Measurements from ENCODE around the gene THBS2.

The THBS2 gene

DNA sequence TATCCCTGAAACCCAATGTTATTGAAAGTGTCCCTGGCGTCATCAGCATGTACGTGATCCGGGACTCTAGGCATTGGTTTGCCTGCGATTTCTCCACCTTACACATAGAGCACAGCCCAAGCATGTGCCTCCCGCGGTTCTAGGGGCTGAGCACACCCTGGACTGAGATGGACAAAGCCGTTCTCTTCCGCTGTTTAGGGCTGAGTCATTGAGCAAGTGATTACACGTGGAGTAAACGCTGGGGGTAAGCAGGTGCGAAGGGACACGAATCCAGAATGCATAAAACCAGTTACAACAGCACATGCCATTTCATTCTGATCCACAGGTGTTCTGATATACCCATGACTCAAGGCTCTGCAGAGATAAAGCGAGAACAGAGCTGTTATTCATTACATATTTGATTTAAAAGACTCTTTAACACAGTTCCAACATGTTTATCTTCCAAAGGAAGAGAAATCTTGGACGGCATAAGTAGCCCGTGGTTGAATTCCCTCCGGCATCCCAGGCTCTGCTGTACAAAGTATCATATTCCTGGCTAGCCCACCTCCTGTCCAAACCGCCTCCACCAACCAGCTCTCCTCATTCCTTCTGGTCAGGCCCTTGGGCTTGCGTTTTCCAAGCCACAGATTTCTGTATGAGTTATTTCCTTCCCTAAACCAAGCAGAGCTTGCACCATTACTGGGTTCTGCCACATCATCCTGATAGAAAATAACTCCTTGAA lies 36.1 kb upstream of the THBS2 start:
- Histone ChIP-seq H3K27me3 (ENCODE audit: control insufficient read depth, insufficient read depth, low read length) (no peaks in the 10 kb centered on the region), H3K9me3 (ENCODE audit: control insufficient read depth, low read length) (no peaks in the 10 kb centered on the region), H3K4me3 (ENCODE audit: low read length) (no peak overlapping the region), H3K36me3 (ENCODE audit: control insufficient read depth, insufficient read depth, low read length) (no peaks in the 10 kb centered on the region), H3K4me1 (ENCODE audit: control insufficient read depth, insufficient read depth, low read length) (peaks cover 5% of the 10 kb centered on the region), H3K9ac (ENCODE audit: low read length) (no peak overlapping the region)

DNA sequence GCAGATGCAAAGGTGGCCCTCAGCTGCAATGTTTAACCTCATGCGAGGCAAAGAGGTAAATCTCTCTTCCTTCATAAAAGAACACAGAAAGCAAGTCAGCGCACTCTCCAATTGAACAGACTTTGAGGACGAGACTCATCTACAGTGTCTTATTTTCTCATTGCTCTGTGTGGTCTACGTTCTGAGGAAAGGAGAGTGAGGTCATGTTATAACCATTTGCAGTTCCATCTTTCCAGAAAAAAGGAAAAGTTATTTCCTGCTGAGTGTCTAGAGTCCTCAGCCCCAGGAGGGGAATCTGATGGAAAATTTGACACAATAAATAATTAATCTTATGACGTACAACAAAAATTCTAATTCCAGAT lies 35.6 kb upstream of the THBS2 start:
- Histone ChIP-seq H3K36me3 (ENCODE audit: control insufficient read depth, insufficient read depth, low read length) (no peaks in the 10 kb centered on the region), H3K27me3 (ENCODE audit: control insufficient read depth, insufficient read depth, low read length) (no peaks in the 10 kb centered on the region), H3K4me3 (ENCODE audit: low read length) (no peak overlapping the region), H3K9ac (ENCODE audit: low read length) (no peak overlapping the region), H3K4me1 (ENCODE audit: control insufficient read depth, insufficient read depth, low read length) (peaks cover 5% of the 10 kb centered on the region), H3K9me3 (ENCODE audit: control insufficient read depth, low read length) (no peaks in the 10 kb centered on the region)

DNA sequence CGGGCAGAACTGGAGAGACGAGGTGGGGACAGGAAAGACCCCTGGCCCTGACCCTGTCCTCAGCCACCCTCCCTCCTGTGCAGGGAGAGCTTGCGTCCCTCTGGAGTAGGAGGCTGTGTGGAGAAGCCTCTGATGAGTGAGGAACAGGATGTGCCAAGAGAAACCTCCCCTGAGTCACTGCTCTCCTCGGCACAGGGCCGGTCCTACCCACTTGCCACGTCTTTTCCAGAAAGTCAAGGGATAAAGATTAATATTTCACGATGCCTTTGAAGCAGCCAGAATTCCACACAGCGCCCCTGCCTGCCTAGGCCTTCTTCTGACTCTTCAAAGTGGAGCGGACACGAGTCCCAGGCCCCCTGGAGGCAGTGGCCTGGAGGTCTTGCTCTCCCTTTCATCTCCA lies 34.9 kb upstream of the THBS2 start:
- Histone ChIP-seq H3K9ac (ENCODE audit: low read length) (no peak overlapping the region), H3K27me3 (ENCODE audit: control insufficient read depth, insufficient read depth, low read length) (no peaks in the 10 kb centered on the region), H3K9me3 (ENCODE audit: control insufficient read depth, low read length) (no peaks in the 10 kb centered on the region), H3K4me1 (ENCODE audit: control insufficient read depth, insufficient read depth, low read length) (peaks cover 5% of the 10 kb centered on the region), H3K4me3 (ENCODE audit: low read length) (no peak overlapping the region), H3K36me3 (ENCODE audit: control insufficient read depth, insufficient read depth, low read length) (no peaks in the 10 kb centered on the region)

DNA sequence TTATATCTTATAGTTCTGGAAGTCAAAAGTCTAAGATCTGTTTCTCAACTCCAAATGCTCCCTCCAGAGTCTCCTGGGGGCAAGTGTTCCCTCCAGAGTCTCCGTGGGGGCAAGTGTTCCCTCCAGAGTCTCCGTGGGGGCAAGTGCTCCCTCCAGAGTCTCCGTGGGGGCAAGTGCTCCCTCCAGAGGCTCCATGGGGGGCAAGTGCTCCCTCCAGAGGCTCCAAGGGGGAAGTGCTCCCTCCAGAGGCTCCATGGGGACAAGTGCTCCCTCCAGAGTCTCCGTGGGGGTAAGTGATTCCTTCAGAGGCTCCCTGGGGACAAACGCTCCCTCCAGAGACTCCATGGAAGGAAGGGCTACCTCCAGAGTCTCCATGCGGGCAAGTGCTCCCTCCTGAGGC lies 34.0 kb upstream of the THBS2 start:
- H3K4me3 ChIP-seq (ENCODE audit: low read length), result no peak overlapping the region
- no peaks in the 10 kb centered on the region for H3K36me3 ChIP-seq (ENCODE audit: control insufficient read depth, insufficient read depth, low read length)
- H3K9me3 ChIP-seq (ENCODE audit: control insufficient read depth, low read length), result no peaks in the 10 kb centered on the region
- H3K9ac ChIP-seq (ENCODE audit: low read length), result no peak overlapping the region
- no peaks in the 10 kb centered on the region for H3K27me3 ChIP-seq (ENCODE audit: control insufficient read depth, insufficient read depth, low read length)
- H3K4me1 ChIP-seq (ENCODE audit: control insufficient read depth, insufficient read depth, low read length), result peaks cover 5% of the 10 kb centered on the region

DNA sequence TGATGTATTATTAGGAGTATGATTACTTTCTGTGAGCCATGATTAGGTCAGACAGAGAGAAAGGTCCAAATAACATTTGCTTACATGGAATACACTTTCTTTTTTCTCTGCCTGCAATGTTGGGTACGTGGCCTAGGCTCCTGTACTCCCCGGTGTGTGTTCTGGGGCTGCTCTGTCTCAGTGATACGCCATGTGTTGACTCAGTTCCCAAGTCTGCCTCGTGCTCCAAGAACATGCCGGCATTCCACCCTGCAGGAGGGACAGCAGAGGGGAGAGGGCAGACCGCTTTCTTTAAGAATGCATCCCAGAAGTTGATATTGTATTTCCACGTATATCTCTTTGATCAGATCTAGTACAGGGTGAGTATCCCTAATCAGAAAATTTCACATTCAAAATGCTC lies 33.3 kb upstream of the THBS2 start:
- Histone ChIP-seq H3K4me3 (ENCODE audit: low read length) (no peak overlapping the region), H3K9ac (ENCODE audit: low read length) (no peak overlapping the region), H3K36me3 (ENCODE audit: control insufficient read depth, insufficient read depth, low read length) (no peaks in the 10 kb centered on the region), H3K9me3 (ENCODE audit: control insufficient read depth, low read length) (no peaks in the 10 kb centered on the region), H3K27me3 (ENCODE audit: control insufficient read depth, insufficient read depth, low read length) (no peaks in the 10 kb centered on the region), H3K4me1 (ENCODE audit: control insufficient read depth, insufficient read depth, low read length) (peaks cover 5% of the 10 kb centered on the region)

DNA sequence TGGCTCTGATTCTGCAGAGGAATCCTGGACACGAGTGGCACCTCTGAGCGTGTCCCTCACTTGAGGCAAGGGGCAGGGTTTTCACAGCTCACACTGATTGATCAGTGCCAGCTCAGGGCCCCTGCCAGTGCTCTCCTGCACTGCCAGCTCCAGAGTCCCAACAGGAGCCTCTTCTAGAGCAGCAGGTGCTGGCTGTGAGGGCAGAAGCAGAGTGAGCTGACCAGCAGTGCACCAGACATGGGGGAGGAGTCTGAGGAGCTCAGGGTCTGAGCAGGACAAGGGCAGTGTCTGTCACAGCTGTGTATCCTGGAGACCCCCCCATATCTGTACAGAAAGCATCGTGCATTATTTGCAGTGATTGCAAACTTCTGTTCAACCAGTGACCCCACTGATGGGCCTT lies 31.5 kb upstream of the THBS2 start:
- no peaks in the 10 kb centered on the region for H3K36me3 ChIP-seq (ENCODE audit: control insufficient read depth, insufficient read depth, low read length)
- no peaks in the 10 kb centered on the region for H3K27me3 ChIP-seq (ENCODE audit: control insufficient read depth, insufficient read depth, low read length)
- peaks cover 5% of the 10 kb centered on the region for H3K4me1 ChIP-seq (ENCODE audit: control insufficient read depth, insufficient read depth, low read length)
- no peak overlapping the region for H3K4me3 ChIP-seq (ENCODE audit: low read length)
- no peak overlapping the region for H3K9ac ChIP-seq (ENCODE audit: low read length)
- H3K9me3 ChIP-seq (ENCODE audit: control insufficient read depth, low read length), result no peaks in the 10 kb centered on the region

DNA sequence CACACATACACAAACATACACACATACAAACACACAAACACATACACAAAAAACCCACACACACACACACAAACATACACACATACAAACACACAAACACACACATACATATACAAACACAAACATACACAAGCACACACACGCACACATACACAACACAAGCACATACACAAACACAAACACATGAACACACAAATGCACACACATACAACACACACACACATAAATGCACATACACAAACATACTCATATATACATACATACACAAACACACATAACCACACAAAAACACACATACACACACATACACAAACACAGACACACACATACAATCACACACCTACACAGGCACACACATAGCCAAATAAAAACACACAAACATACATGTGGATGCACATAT lies 30.3 kb upstream of the THBS2 start:
- no peaks in the 10 kb centered on the region for H3K36me3 ChIP-seq (ENCODE audit: control insufficient read depth, insufficient read depth, low read length)
- no peaks in the 10 kb centered on the region for H3K9me3 ChIP-seq (ENCODE audit: control insufficient read depth, low read length)
- no peaks in the 10 kb centered on the region for H3K27me3 ChIP-seq (ENCODE audit: control insufficient read depth, insufficient read depth, low read length)
- no peak overlapping the region for H3K9ac ChIP-seq (ENCODE audit: low read length)
- no peak overlapping the region for H3K4me3 ChIP-seq (ENCODE audit: low read length)
- no peaks in the 10 kb centered on the region for H3K4me1 ChIP-seq (ENCODE audit: control insufficient read depth, insufficient read depth, low read length)

DNA sequence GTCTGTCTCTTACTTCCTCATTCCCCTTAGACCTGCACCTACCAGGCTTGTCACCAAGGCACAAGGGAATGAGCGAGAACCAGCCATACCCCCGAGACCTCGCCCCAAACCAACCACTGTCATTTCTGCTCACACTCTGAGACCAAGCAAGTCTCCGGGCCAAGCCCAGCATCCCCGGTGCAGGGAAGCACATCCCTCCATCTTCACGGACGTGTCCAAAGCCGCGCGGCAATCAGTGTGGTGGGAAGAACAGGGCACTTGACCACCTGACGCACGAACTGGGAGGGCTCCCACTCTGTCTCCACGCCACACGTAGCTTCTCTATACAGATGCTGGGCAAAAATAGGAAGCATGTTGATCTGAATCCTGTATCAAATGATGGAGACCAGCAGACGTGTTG lies 28.4 kb upstream of the THBS2 start:
- no peaks in the 10 kb centered on the region for H3K9me3 ChIP-seq (ENCODE audit: control insufficient read depth, low read length)
- H3K36me3 ChIP-seq (ENCODE audit: control insufficient read depth, insufficient read depth, low read length), result no peaks in the 10 kb centered on the region
- no peak overlapping the region for H3K9ac ChIP-seq (ENCODE audit: low read length)
- H3K4me3 ChIP-seq (ENCODE audit: low read length), result no peak overlapping the region
- H3K27me3 ChIP-seq (ENCODE audit: control insufficient read depth, insufficient read depth, low read length), result no peaks in the 10 kb centered on the region
- H3K4me1 ChIP-seq (ENCODE audit: control insufficient read depth, insufficient read depth, low read length), result no peaks in the 10 kb centered on the region

DNA sequence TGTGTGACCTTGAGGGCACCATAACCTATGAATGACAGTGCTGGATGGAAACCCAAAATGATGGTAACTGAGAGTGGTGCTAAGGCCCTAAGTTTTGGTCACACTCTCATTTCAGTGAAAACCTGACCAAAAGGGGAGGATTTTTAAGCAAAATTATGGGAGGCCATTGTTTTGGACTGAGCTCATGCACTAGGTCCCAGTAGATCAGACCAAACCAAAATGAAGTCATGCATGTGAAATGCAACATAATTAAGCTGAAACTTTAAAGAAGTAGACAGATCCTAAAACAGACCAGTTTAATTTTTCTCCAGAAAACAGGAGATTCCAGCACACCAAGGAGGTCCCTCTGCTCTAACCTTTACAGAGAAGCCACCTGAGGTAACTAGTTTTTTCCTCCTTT lies 24.0 kb upstream of the THBS2 start:
- no peak overlapping the region for H3K4me3 ChIP-seq (ENCODE audit: low read length)
- no peaks in the 10 kb centered on the region for H3K4me1 ChIP-seq (ENCODE audit: control insufficient read depth, insufficient read depth, low read length)
- H3K9ac ChIP-seq (ENCODE audit: low read length), result no peak overlapping the region
- H3K9me3 ChIP-seq (ENCODE audit: control insufficient read depth, low read length), result no peaks in the 10 kb centered on the region
- H3K36me3 ChIP-seq (ENCODE audit: control insufficient read depth, insufficient read depth, low read length), result no peaks in the 10 kb centered on the region
- H3K27me3 ChIP-seq (ENCODE audit: control insufficient read depth, insufficient read depth, low read length), result no peaks in the 10 kb centered on the region

DNA sequence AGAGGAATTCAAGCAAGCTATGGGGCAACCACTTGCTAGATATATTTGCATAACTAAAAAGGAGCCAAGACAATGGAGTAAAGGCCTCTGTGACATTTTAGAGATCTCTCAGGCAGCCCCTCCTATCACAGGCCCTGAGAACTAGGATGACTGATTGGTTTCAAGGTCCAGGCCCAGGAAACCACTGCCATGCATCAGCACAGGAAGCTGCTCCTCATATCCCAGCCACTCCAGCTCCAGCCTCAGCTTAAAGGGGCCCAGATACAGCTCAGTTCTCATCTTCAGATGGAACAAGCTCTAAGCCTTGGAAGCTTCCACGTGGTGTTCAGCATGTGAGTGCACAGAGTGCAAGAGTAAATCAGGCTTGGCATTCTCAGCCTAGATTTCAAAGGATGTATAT lies 21.1 kb upstream of the THBS2 start:
- Histone ChIP-seq H3K4me3 (ENCODE audit: low read length) (no peak overlapping the region), H3K9me3 (ENCODE audit: control insufficient read depth, low read length) (no peaks in the 10 kb centered on the region), H3K4me1 (ENCODE audit: control insufficient read depth, insufficient read depth, low read length) (no peaks in the 10 kb centered on the region), H3K9ac (ENCODE audit: low read length) (no peak overlapping the region), H3K27me3 (ENCODE audit: control insufficient read depth, insufficient read depth, low read length) (no peaks in the 10 kb centered on the region), H3K36me3 (ENCODE audit: control insufficient read depth, insufficient read depth, low read length) (no peaks in the 10 kb centered on the region)

DNA sequence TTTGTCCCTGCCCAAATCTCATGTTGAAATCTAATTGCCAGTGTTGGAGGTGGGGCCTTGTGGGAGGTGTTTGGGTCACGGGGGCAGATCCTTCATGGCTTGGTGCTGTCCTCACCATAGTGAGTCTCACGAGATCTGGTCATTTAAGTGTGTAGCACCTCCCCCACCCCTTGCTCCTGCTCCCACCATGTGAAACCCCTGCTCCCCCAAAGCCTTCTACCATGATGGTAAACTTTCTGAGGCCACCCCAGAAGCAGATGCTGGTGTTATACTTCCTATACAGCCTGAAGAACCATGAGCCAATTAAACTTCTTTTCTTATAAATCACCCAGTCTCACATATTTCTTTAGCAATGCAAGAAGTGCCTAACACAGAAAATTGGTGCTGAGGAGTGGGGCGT lies 19.9 kb upstream of the THBS2 start:
- no peaks in the 10 kb centered on the region for H3K27me3 ChIP-seq (ENCODE audit: control insufficient read depth, insufficient read depth, low read length)
- H3K9ac ChIP-seq (ENCODE audit: low read length), result no peak overlapping the region
- no peaks in the 10 kb centered on the region for H3K9me3 ChIP-seq (ENCODE audit: control insufficient read depth, low read length)
- no peaks in the 10 kb centered on the region for H3K4me1 ChIP-seq (ENCODE audit: control insufficient read depth, insufficient read depth, low read length)
- H3K4me3 ChIP-seq (ENCODE audit: low read length), result no peak overlapping the region
- H3K36me3 ChIP-seq (ENCODE audit: control insufficient read depth, insufficient read depth, low read length), result no peaks in the 10 kb centered on the region

DNA sequence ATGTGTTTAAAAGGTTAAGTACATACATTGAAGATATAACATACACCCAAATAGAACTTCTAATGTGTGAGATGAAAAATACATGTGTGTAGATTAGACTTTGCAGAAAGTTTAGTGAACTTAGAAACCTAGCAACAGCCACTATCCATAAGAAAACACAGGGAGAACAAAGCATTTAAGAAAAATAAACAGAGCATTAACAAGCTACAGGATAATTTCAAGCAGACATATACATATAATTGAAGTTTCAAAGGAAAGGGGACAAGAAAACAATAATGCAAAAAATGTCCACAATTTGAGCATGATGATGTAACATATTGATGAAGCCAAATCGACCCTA lies 18.2 kb upstream of the THBS2 start:
- no peaks in the 10 kb centered on the region for H3K4me1 ChIP-seq (ENCODE audit: control insufficient read depth, insufficient read depth, low read length)
- no peak overlapping the region for H3K9ac ChIP-seq (ENCODE audit: low read length)
- no peaks in the 10 kb centered on the region for H3K27me3 ChIP-seq (ENCODE audit: control insufficient read depth, insufficient read depth, low read length)
- H3K36me3 ChIP-seq (ENCODE audit: control insufficient read depth, insufficient read depth, low read length), result no peaks in the 10 kb centered on the region
- H3K9me3 ChIP-seq (ENCODE audit: control insufficient read depth, low read length), result no peaks in the 10 kb centered on the region
- H3K4me3 ChIP-seq (ENCODE audit: low read length), result no peak overlapping the region

DNA sequence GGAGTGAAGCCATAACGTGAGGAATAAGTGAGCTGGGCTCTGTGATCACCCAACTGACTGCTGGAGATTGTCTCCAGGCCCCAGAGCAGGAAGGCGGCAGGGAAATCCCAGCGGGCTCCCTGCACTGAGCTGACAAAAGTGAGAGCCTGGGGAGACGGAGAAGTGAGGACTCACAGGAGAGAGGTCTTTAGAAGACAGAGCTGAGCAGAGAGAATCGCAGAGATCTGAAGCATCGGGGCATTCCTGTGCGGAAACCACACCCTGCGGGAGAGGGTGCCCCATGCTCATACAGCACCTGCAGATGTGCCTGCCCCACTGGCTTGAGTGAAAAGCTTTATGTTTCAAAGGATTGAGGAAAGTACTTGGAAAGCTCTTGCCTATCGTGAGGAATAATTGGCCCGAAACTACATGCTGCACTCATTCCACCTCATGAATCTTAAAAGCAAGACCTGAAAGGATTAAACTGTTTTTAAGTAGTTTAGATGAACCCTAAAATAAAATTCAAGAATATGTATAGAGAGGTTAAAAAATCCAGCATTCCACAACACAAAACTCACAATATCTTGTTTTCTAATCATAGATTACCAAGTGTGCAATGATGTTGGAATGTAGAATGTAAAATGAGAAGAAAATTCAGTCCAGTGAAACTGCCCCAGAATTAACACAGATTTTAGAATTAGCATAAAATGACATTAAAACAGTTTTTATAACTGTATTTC lies 17.7 kb upstream of the THBS2 start:
- Histone ChIP-seq H3K36me3 (ENCODE audit: control insufficient read depth, insufficient read depth, low read length) (no peaks in the 10 kb centered on the region), H3K4me1 (ENCODE audit: control insufficient read depth, insufficient read depth, low read length) (no peaks in the 10 kb centered on the region), H3K9me3 (ENCODE audit: control insufficient read depth, low read length) (no peaks in the 10 kb centered on the region), H3K9ac (ENCODE audit: low read length) (no peak overlapping the region), H3K27me3 (ENCODE audit: control insufficient read depth, insufficient read depth, low read length) (no peaks in the 10 kb centered on the region), H3K4me3 (ENCODE audit: low read length) (no peak overlapping the region)
